ENCODE results near the gene SLAMF1.

The SLAMF1 gene

GRCh38 chr1:160640359-160641123 is 6.3 kb downstream of the SLAMF1 start:
- DNase-seq (ENCODE audit: low read depth) = no peak

GRCh38 chr1:160639652-160640051 is 7.2 kb downstream of the SLAMF1 start:
- no peak for DNase-seq (ENCODE audit: low read depth)

- DNase-seq (ENCODE audit: low read depth) = no peak
These were observed 7.9 kb downstream of the SLAMF1 start for GRCh38 chr1:160638926-160639325.

- no peak for DNase-seq (ENCODE audit: low read depth)
These were observed 8.3 kb downstream of the SLAMF1 start for GRCh38 chr1:160638540-160638857.

- DNase-seq (ENCODE audit: low read depth) = no peak
These were observed 8.9 kb downstream of the SLAMF1 start for GRCh38 chr1:160637821-160638539.

- DNase-seq (ENCODE audit: low read depth) = no peak
These were observed 9.8 kb downstream of the SLAMF1 start for GRCh38 chr1:160637065-160637464.

- no peak for DNase-seq (ENCODE audit: low read depth)
These were observed 10.3 kb downstream of the SLAMF1 start for GRCh38 chr1:160636547-160636946.

- DNase-seq (ENCODE audit: low read depth) = no peak
These were observed 10.8 kb downstream of the SLAMF1 start for GRCh38 chr1:160636076-160636475.

GRCh38 chr1:160634543-160635491 is 12.0 kb downstream of the SLAMF1 start:
- no peak for DNase-seq (ENCODE audit: low read depth)

GRCh38 chr1:160633330-160633903 is 13.4 kb downstream of the SLAMF1 start:
- DNase-seq (ENCODE audit: low read depth) = no peak

- no peak for DNase-seq (ENCODE audit: low read depth)
These were observed 14.7 kb downstream of the SLAMF1 start for GRCh38 chr1:160631983-160632625.

- DNase-seq (ENCODE audit: low read depth) = no peak
These were observed 16.1 kb downstream of the SLAMF1 start for GRCh38 chr1:160630523-160631451.

GRCh38 chr1:160629286-160630210 is 17.3 kb downstream of the SLAMF1 start:
- DNase-seq (ENCODE audit: low read depth) = peak; percentile 45

GRCh38 chr1:160628799-160629263 is 18.0 kb downstream of the SLAMF1 start:
- DNase-seq (ENCODE audit: low read depth) = no peak

- DNase-seq (ENCODE audit: low read depth) = peak; percentile 45
These were observed 19.1 kb downstream of the SLAMF1 start for GRCh38 chr1:160627677-160628289.

GRCh38 chr1:160626509-160627342 is 20.1 kb downstream of the SLAMF1 start:
- no peak for DNase-seq (ENCODE audit: low read depth)

GRCh38 chr1:160625725-160626498 is 20.9 kb downstream of the SLAMF1 start:
- peak; percentile 60 for DNase-seq (ENCODE audit: low read depth)
